ENCODE results near the gene ZNF26.

ZNF26 gene

GRCh38 chr12:133063556-133063955, 77.4 kb downstream of the ZNF26 start:
- no peak for DNase-seq

DNA sequence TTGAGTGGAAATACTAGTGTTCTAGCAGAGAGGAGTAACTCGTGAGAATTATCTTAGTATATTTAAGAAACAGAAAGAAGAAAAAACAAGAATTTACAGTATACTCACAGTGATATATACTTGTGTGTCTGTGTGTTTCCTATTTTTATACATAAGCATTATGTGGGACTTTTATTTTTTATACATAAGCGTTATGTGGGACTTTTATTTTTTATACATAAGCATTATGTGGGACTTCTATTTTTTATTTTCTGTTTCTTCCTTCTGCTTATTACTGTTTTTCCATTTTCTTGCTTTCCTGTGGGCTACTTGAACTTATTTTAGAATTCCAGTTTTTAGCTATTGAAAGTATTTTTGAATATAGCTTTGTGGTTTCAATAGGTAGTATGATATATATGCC, 87.7 kb downstream of the ZNF26 start:
- DNase-seq = no peak
